ENCODE data around the gene ECSIT.
"Not testable (repeated sequence)": the region's sequence is repeated elsewhere in the genome, so short reads cannot be mapped to it uniquely, and the experiment has no call there.

The ECSIT gene

GRCh38 chr19:11564082-11564807 lies 35.3 kb upstream of the ECSIT start:
- H3K36me3 ChIP-seq (ENCODE audit: control insufficient read depth in 1 of 2, insufficient read depth in 2 of 2, low read length in 2 of 2); H3K23ac ChIP-seq (ENCODE audit: low read length); H3K9ac ChIP-seq (ENCODE audit: low read length); H3K4me2 ChIP-seq (ENCODE audit: low read length); H4K12ac ChIP-seq (ENCODE audit: low read depth, low read length); H3K79me2 ChIP-seq (ENCODE audit: control insufficient read depth, insufficient read depth, low read length, poor library complexity); H2AFZ ChIP-seq (ENCODE audit: insufficient read depth, low read length, poor library complexity); H3K4me1 ChIP-seq (ENCODE audit: control insufficient read depth in 1 of 2, insufficient read depth in 2 of 2, low read length in 2 of 2); H3K27me3 ChIP-seq (ENCODE audit: insufficient read depth, low read length); H3K14ac ChIP-seq (ENCODE audit: low read length); H4K8ac ChIP-seq (ENCODE audit: low read depth, low read length); H4K91ac ChIP-seq (ENCODE audit: low read depth, low read length); H3K18ac ChIP-seq (ENCODE audit: low read length); H3K79me1 ChIP-seq (ENCODE audit: low read length); H3K4ac ChIP-seq (ENCODE audit: low read depth, low read length); H3K4me3 ChIP-seq (ENCODE audit: low read depth, low read length); H2BK120ac ChIP-seq (ENCODE audit: insufficient read depth, low read length, poor library complexity); H3K27ac ChIP-seq (ENCODE audit: low read depth, low read length); H2BK5ac ChIP-seq (ENCODE audit: low read depth, low read length, poor library complexity); H3K9me3 ChIP-seq (ENCODE audit: insufficient read depth, low read depth, low read length); H2BK12ac ChIP-seq (ENCODE audit: low read length); H2AK5ac ChIP-seq (ENCODE audit: low read length); DNase-seq: not testable (repeated sequence)
- WGBS (ENCODE audit: extremely low coverage, insufficient coverage, insufficient read length) = no CpG with 5 or more reads among the region's 6 CpGs

- Histone ChIP-seq H3K18ac (ENCODE audit: low read length) (no peak overlapping the region), H3K14ac (ENCODE audit: low read length) (no peak overlapping the region), H3K27me3 (ENCODE audit: insufficient read depth, low read length) (no peaks in the 10 kb centered on the region), H4K12ac (ENCODE audit: low read depth, low read length) (no peak overlapping the region), H2BK120ac (ENCODE audit: insufficient read depth, low read length, poor library complexity) (no peak overlapping the region), H3K23ac (ENCODE audit: low read length) (no peak overlapping the region), H3K9ac (ENCODE audit: low read length) (no peak overlapping the region), H3K27ac (ENCODE audit: low read depth, low read length) (no peak overlapping the region), H3K36me3 (ENCODE audit: control insufficient read depth in 1 of 2, insufficient read depth in 2 of 2, low read length in 2 of 2) (no peaks in the 10 kb centered on the region), H3K4me1 (ENCODE audit: control insufficient read depth in 1 of 2, insufficient read depth in 2 of 2, low read length in 2 of 2) (no peaks in the 10 kb centered on the region), H2AFZ (ENCODE audit: insufficient read depth, low read length, poor library complexity) (no peak overlapping the region), H2BK5ac (ENCODE audit: low read depth, low read length, poor library complexity) (no peak overlapping the region), H4K91ac (ENCODE audit: low read depth, low read length) (no peak overlapping the region), H3K79me2 (ENCODE audit: control insufficient read depth, insufficient read depth, low read length, poor library complexity) (peaks cover 4% of the 10 kb centered on the region), H3K79me1 (ENCODE audit: low read length) (peaks cover 6% of the 10 kb centered on the region), H3K9me3 (ENCODE audit: insufficient read depth, low read depth, low read length) (no peaks in the 10 kb centered on the region), H3K4me3 (ENCODE audit: low read depth, low read length) (no peak overlapping the region), H2AK5ac (ENCODE audit: low read length) (no peak overlapping the region), H3K4me2 (ENCODE audit: low read length) (no peak overlapping the region), H4K8ac (ENCODE audit: low read depth, low read length) (no peak overlapping the region), H2BK12ac (ENCODE audit: low read length) (no peak overlapping the region), H3K4ac (ENCODE audit: low read depth, low read length) (no peak overlapping the region)
- no CpG with 5 or more reads among the region's 8 CpGs for WGBS (ENCODE audit: extremely low coverage, insufficient coverage, insufficient read length)
- DNase-seq = no peak
Observed at GRCh38 chr19:11563532-11563931, 34.6 kb upstream of the ECSIT start.

- Histone ChIP-seq H3K9me3 (ENCODE audit: insufficient read depth, low read depth, low read length) (no peaks in the 10 kb centered on the region), H3K4me3 (ENCODE audit: low read depth, low read length) (no peak overlapping the region), H3K27ac (ENCODE audit: low read depth, low read length) (no peak overlapping the region), H3K9ac (ENCODE audit: low read length) (no peak overlapping the region), H2BK5ac (ENCODE audit: low read depth, low read length, poor library complexity) (no peak overlapping the region), H4K12ac (ENCODE audit: low read depth, low read length) (no peak overlapping the region), H3K4me2 (ENCODE audit: low read length) (no peak overlapping the region), H3K79me2 (ENCODE audit: control insufficient read depth, insufficient read depth, low read length, poor library complexity) (peaks cover 12% of the 10 kb centered on the region), H3K14ac (ENCODE audit: low read length) (no peak overlapping the region), H3K18ac (ENCODE audit: low read length) (no peak overlapping the region), H3K27me3 (ENCODE audit: insufficient read depth, low read length) (no peaks in the 10 kb centered on the region), H4K8ac (ENCODE audit: low read depth, low read length) (no peak overlapping the region), H3K23ac (ENCODE audit: low read length) (no peak overlapping the region), H2AFZ (ENCODE audit: insufficient read depth, low read length, poor library complexity) (no peak overlapping the region), H2BK120ac (ENCODE audit: insufficient read depth, low read length, poor library complexity) (no peak overlapping the region), H3K36me3 (ENCODE audit: control insufficient read depth in 1 of 2, insufficient read depth in 2 of 2, low read length in 2 of 2) (peaks cover 4 to 5% of the 10 kb centered on the region in 2 experiments), H3K4me1 (ENCODE audit: control insufficient read depth in 1 of 2, insufficient read depth in 2 of 2, low read length in 2 of 2) (peaks cover 8 to 9% of the 10 kb centered on the region in 2 experiments), H3K79me1 (ENCODE audit: low read length) (peaks cover 6% of the 10 kb centered on the region), H4K91ac (ENCODE audit: low read depth, low read length) (no peak overlapping the region), H3K4ac (ENCODE audit: low read depth, low read length) (no peak overlapping the region), H2BK12ac (ENCODE audit: low read length) (no peak overlapping the region), H2AK5ac (ENCODE audit: low read length) (no peak overlapping the region)
- DNase-seq = peak in 1 of 2 donors; percentile 52
- WGBS (ENCODE audit: extremely low coverage, insufficient coverage, insufficient read length) = no CpG with 5 or more reads among the region's 9 CpGs
Observed at GRCh38 chr19:11560404-11561051, 31.6 kb upstream of the ECSIT start.

- Histone ChIP-seq H2AK5ac (ENCODE audit: low read length) (peak within 1 kb of the TSS; percentile 52), H2BK12ac (ENCODE audit: low read length) (no peak within 1 kb of the TSS), H3K4me3 (ENCODE audit: low read depth, low read length) (peak within 1 kb of the TSS; percentile 92), H2BK5ac (ENCODE audit: low read depth, low read length, poor library complexity) (no peak within 1 kb of the TSS), H3K79me2 (ENCODE audit: control insufficient read depth, insufficient read depth, low read length, poor library complexity) (peaks cover 12% of the 10 kb centered on the region), H3K9ac (ENCODE audit: low read length) (peak within 1 kb of the TSS; percentile 76), H3K4me1 (ENCODE audit: control insufficient read depth in 1 of 2, insufficient read depth in 2 of 2, low read length in 2 of 2) (peaks cover 8 to 9% of the 10 kb centered on the region in 2 experiments), H2BK120ac (ENCODE audit: insufficient read depth, low read length, poor library complexity) (no peak within 1 kb of the TSS), H3K23ac (ENCODE audit: low read length) (no peak within 1 kb of the TSS), H3K79me1 (ENCODE audit: low read length) (peaks cover 6% of the 10 kb centered on the region), H4K91ac (ENCODE audit: low read depth, low read length) (peak within 1 kb of the TSS; percentile 23), H4K12ac (ENCODE audit: low read depth, low read length) (peak within 1 kb of the TSS; percentile 27), H3K9me3 (ENCODE audit: insufficient read depth, low read depth, low read length) (no peaks in the 10 kb centered on the region), H3K14ac (ENCODE audit: low read length) (peak within 1 kb of the TSS; percentile 72), H3K4me2 (ENCODE audit: low read length) (peak within 1 kb of the TSS; percentile 93), H2AFZ (ENCODE audit: insufficient read depth, low read length, poor library complexity) (peak within 1 kb of the TSS; percentile 68), H3K27me3 (ENCODE audit: insufficient read depth, low read length) (no peaks in the 10 kb centered on the region), H4K8ac (ENCODE audit: low read depth, low read length) (peak within 1 kb of the TSS; percentile 86), H3K27ac (ENCODE audit: low read depth, low read length) (no peak within 1 kb of the TSS), H3K4ac (ENCODE audit: low read depth, low read length) (peak within 1 kb of the TSS; percentile 85), H3K36me3 (ENCODE audit: control insufficient read depth in 1 of 2, insufficient read depth in 2 of 2, low read length in 2 of 2) (peaks cover 12 to 15% of the 10 kb centered on the region in 2 experiments), H3K18ac (ENCODE audit: low read length) (peak within 1 kb of the TSS; percentile 71)
- WGBS (ENCODE audit: extremely low coverage, insufficient coverage, insufficient read length) = no CpG with 5 or more reads among the region's 57 CpGs
- DNase-seq = peak; percentile 100
Observed at GRCh38 chr19:11558881-11559828, 30.2 kb upstream of the ECSIT start, which contains the start of gene ELOF1. Gene ELOF1, minus strand, starts transcription at chr19:11559230. Its CDS starts 4,883 bp downstream, at chr19:11554347.

All from trophoblast cell (in vitro differentiated cells and primary cell).